OCI-LY1 (cell line): ENCODE data around the gene DBET.
"Not testable (repeated sequence)": the region's sequence is repeated elsewhere in the genome, so short reads cannot be mapped to it uniquely, and the experiment has no call there.

ENCODE experiments used
- EZH2 ChIP-seq: fragments of 200-600 bp; sonication (generic), shearing (Covaris generic); IDR thresholded peaks from 2 replicates; pipeline ENCODE4 v1.8.0; 2017; ENCODE audit warnings: borderline replicate concordance, mixed run types, mild to moderate bottlenecking, antibody characterized with exemption, low read length, moderate library complexity, mixed read lengths
- TF ChIP-seq, protein P1 (sequence below): fragments of 200-600 bp; sonication (generic), shearing (Covaris generic); IDR thresholded peaks from 2 replicates; pipeline ENCODE4 v1.5.1; 2017; ENCODE audit warnings: mild to moderate bottlenecking, antibody characterized with exemption, low read length, moderate library complexity, mixed read lengths

DNA sequence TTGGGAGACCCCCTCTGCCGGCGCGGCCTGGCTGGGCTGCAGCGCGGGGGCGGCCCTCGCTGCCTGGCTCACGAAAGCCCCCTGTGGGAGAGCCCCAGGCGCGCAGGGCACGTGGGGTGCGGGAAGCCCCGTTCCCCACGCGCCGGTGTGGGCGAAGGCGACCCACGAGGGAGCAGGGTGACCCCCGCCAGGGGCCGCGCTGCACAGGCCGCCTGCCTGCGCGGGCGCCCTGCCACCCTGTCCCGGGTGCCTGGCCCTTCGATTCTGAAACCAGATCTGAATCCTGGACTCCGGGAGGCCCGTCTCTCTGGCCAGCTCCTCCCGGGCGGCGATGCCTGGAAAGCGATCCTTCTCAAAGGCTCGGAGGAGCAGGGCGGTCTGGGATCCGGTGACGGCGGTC, 42.3 kb upstream of the DBET start:
- TF ChIP-seq, protein P1, sequence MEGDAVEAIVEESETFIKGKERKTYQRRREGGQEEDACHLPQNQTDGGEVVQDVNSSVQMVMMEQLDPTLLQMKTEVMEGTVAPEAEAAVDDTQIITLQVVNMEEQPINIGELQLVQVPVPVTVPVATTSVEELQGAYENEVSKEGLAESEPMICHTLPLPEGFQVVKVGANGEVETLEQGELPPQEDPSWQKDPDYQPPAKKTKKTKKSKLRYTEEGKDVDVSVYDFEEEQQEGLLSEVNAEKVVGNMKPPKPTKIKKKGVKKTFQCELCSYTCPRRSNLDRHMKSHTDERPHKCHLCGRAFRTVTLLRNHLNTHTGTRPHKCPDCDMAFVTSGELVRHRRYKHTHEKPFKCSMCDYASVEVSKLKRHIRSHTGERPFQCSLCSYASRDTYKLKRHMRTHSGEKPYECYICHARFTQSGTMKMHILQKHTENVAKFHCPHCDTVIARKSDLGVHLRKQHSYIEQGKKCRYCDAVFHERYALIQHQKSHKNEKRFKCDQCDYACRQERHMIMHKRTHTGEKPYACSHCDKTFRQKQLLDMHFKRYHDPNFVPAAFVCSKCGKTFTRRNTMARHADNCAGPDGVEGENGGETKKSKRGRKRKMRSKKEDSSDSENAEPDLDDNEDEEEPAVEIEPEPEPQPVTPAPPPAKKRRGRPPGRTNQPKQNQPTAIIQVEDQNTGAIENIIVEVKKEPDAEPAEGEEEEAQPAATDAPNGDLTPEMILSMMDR = not testable (repeated sequence)
- TF ChIP-seq EZH2 = not testable (repeated sequence)
